Omental fat pad (tissue), 4 donors: Measurements from ENCODE around the gene RELT. TPM values are rescaled to one million over a fixed set of nuclear protein-coding genes. Genes with fewer than 3 reads are reported as not detected.

Experiments used
- ATAC-seq: fragments of 150-250 bp; one replicate; pipeline ENCODE4 v1.9.1; 2016; ENCODE audit warnings: mild to moderate bottlenecking, moderate library complexity; ENCODE audit not compliant: low FRiP score
- DNase-seq: peaks from one replicate; pipeline ENCODE4 v3.0.0-alpha.2; 2019; ENCODE audit warnings: low spot score
- total RNA-seq, 4 donors: library from RNA; depleted of rRNA; stranded (reverse); fragments of >200 nt; gene quantifications; one replicate each; pipeline ENCODE4 v1.1.0, GENCODE V29; 2016
- TF ChIP-seq, protein P1 (sequence below), 3 donors: fragments of 450-650 bp; IDR thresholded peaks; one replicate each; pipeline ENCODE4 v1.5.1; 2016 to 2017; ENCODE audit warnings: antibody characterized with exemption in 3 of 3, mild to moderate bottlenecking in 3 of 3, moderate library complexity in 2 of 3

The RELT gene
- total RNA-seq, 4 donors from 2014 or later = 5.0 to 21.6 (median 9.0) TPM

DNA sequence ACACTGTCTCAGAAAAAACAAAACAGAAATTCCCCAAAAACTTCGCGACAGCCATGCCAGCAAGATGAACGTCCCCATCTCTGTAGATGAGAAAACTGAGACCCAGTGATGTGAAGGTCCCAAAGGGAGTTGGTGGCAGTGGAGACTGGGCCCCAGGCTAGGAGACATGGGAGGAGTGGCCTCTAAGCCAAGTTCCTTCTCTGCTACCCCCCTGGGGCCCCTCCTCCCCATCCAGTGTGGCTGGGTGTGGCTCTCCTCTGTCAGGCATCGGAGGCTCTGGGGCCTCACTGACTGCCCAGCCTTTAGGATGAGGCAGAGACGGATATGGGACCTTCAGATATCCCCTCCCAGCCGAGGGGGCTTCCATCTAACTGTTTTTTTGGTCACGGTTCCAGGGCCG is 9.8 kb downstream of the RELT start:
- TF ChIP-seq, protein P1, sequence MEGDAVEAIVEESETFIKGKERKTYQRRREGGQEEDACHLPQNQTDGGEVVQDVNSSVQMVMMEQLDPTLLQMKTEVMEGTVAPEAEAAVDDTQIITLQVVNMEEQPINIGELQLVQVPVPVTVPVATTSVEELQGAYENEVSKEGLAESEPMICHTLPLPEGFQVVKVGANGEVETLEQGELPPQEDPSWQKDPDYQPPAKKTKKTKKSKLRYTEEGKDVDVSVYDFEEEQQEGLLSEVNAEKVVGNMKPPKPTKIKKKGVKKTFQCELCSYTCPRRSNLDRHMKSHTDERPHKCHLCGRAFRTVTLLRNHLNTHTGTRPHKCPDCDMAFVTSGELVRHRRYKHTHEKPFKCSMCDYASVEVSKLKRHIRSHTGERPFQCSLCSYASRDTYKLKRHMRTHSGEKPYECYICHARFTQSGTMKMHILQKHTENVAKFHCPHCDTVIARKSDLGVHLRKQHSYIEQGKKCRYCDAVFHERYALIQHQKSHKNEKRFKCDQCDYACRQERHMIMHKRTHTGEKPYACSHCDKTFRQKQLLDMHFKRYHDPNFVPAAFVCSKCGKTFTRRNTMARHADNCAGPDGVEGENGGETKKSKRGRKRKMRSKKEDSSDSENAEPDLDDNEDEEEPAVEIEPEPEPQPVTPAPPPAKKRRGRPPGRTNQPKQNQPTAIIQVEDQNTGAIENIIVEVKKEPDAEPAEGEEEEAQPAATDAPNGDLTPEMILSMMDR (IDR thresholded peaks at IDR 0.05) = no peak
- no peak for DNase-seq
- no peak for ATAC-seq

- TF ChIP-seq, protein P1 (IDR thresholded peaks at IDR 0.05) = no peak
- ATAC-seq (no peak), DNase-seq (no peak)
Measured at GRCh38 chr11:73386546-73386945, 10.3 kb downstream of the RELT start.

- ATAC-seq (no peak), DNase-seq (no peak)
- TF ChIP-seq, protein P1 (IDR thresholded peaks at IDR 0.05) = no peak
Measured at GRCh38 chr11:73387594-73388264, 11.5 kb downstream of the RELT start.

- no peak for ATAC-seq
- DNase-seq = no peak
- TF ChIP-seq, protein P1 (IDR thresholded peaks at IDR 0.05) = no peak
Measured at GRCh38 chr11:73388265-73389133, 12.3 kb downstream of the RELT start.

- DNase-seq (no peak), ATAC-seq (no peak)
- TF ChIP-seq, protein P1 (IDR thresholded peaks at IDR 0.05) = no peak
Measured at GRCh38 chr11:73389134-73389525, 12.9 kb downstream of the RELT start.

DNA sequence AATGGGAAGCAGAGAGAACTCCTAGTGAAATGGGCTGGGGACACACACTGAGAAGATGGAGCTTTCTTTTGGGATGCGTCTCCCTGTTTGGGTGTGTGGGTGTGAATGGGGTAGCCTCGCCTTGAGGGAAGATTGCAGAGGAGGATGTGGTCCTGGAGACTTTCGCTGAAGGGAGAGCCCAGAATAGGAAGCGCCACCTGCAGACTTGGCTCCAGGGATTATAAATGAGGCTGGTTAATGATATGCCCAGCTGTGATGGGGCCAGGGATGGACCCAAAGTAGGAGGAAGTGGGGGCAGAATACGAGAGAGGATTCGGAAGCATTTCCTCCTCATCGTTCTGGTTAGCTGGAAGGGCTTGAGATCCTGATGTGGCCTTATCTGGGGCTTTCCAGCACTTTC is 13.7 kb downstream of the RELT start:
- DNase-seq (no peak), ATAC-seq (no peak)
- TF ChIP-seq, protein P1 (IDR thresholded peaks at IDR 0.05) = no peak
